Common myeloid progenitor, CD34-positive (primary cell): ENCODE results near the gene RBFOX2.

Experiments used
- CTCF ChIA-PET: fragments of 350-600 bp; sonication (Branson Sonifier 250); formaldehyde crosslinking; loops from one replicate; lab custom pipeline; 2021; ENCODE audit warnings: antibody characterized with exemption; lab: Charles Lee
- POLR2A ChIA-PET: fragments of 350-600 bp; sonication (Branson Sonifier 250); formaldehyde crosslinking; loops from one replicate; lab custom pipeline; 2021; ENCODE audit warnings: antibody characterized with exemption; lab: Charles Lee
- DNase-seq, 3 donors: peaks; one replicate each; pipeline versions ENCODE4 v3.0.0 to v3.0.0-alpha.2; 2013
- H3K27ac ChIP-seq, 2 experiments: 1 replicate in 1 of 2; 2 replicates in 1 of 2; pipeline ENCODE4 v1.7.0; 2013; ENCODE audit warnings: inconsistent platforms in 2 of 2, low read length in 2 of 2, mild to moderate bottlenecking in 2 of 2, low read depth in 1 of 2, moderate library complexity in 1 of 2; ENCODE audit not compliant: severe bottlenecking in 2 of 2, insufficient read depth in 1 of 2, poor library complexity in 1 of 2
- H3K27me3 ChIP-seq, 5 experiments: replicated peaks in 2 of 5; 1 replicate in 3 of 5; 2 replicates in 2 of 5; pipeline versions ENCODE4 v1.6.1 to v1.7.0; 2013; ENCODE audit warnings: low read length in 4 of 5, mild to moderate bottlenecking in 2 of 5, moderate library complexity in 2 of 5, inconsistent platforms in 1 of 5; ENCODE audit not compliant: insufficient read depth in 5 of 5, control insufficient read depth in 4 of 5
- H3K36me3 ChIP-seq, 4 experiments: 1 replicate in 2 of 4; 2 replicates in 2 of 4; pipeline versions ENCODE4 v1.6.1 to v1.7.0; 2013; ENCODE audit warnings: low read length in 3 of 4, control low read depth in 1 of 4, mild to moderate bottlenecking in 1 of 4; ENCODE audit not compliant: control insufficient read depth in 4 of 4, insufficient read depth in 4 of 4
- H3K4me1 ChIP-seq, 4 experiments: 1 replicate in 3 of 4; 2 replicates in 1 of 4; pipeline versions ENCODE4 v1.6.1 to v1.7.1; 2013; ENCODE audit warnings: low read length in 3 of 4, mild to moderate bottlenecking in 3 of 4, control low read depth in 1 of 4, inconsistent platforms in 1 of 4, moderate library complexity in 1 of 4; ENCODE audit not compliant: control insufficient read depth in 4 of 4, insufficient read depth in 4 of 4; ENCODE audit errors: control extremely low read depth in 1 of 4
- H3K4me3 ChIP-seq, 7 experiments: 1 replicate in 4 of 7; 2 replicates in 3 of 7; pipeline versions ENCODE4 v1.5.1 to v1.7.0; 2013; ENCODE audit warnings: mild to moderate bottlenecking in 7 of 7, low read length in 6 of 7, moderate library complexity in 6 of 7, inconsistent platforms in 2 of 7, low read depth in 2 of 7, control low read depth in 1 of 7; ENCODE audit not compliant: insufficient read depth in 4 of 7, control insufficient read depth in 1 of 7; ENCODE audit errors: extremely low read depth in 1 of 7
- H3K9me3 ChIP-seq, 5 experiments: 1 replicate in 4 of 5; 2 replicates in 1 of 5; pipeline versions ENCODE4 v1.6.1 to v1.7.1; 2013; ENCODE audit warnings: low read length in 4 of 5, mild to moderate bottlenecking in 2 of 5, inconsistent platforms in 1 of 5, low read depth in 1 of 5, moderate library complexity in 1 of 5; ENCODE audit not compliant: control insufficient read depth in 4 of 5, insufficient read depth in 2 of 5; ENCODE audit errors: control extremely low read depth in 1 of 5
- WGBS: methylation state at CpG from one replicate; pipeline ENCODE4 v1.1.5; 2013; ENCODE audit not compliant: insufficient coverage; 5-methylcytosine and 5-hydroxymethylcytosine counted together

RBFOX2 gene

DNA sequence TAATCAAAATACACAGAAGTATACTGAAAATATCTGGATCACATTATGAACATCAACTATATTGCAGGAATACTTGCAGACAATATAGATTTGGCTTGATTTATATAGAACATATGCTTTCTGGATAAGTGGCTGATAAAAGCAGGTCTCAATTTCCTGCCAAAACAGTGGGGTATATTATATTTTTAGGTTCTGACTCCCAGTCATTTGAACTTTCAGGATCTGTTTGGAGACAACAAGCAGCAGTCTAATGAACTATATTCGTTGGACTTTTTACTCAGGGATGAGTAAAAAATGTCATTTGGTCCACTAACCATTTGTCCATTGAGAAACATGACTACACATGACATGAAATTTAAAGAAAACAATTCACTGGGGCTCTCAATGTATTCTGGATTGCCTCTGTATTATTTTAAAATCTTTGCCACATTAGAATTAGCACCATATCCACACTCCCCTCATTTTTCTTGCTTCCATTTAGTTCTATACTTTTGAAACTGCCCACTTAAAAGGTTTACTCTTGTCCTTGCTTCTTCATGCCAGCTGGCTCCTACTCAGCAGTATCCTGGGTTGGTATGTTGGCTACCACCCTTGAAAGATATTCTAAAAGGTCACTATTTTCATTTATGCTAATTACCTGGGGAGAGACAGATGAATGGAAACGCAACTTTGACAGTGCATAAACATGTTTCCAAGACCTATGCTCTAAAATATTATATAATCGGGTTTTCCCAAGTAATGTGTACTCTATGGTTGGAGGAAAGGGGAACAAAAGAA is 157.9 kb downstream of the RBFOX2 start:
- no peak for DNase-seq
- Histone ChIP-seq H3K36me3 (no peaks in the 10 kb centered on the region), H3K4me1 (no peaks in the 10 kb centered on the region), H3K27me3 (no peaks in the 10 kb centered on the region), H3K4me3 (no peak overlapping the region), H3K9me3 (peaks cover 0 to 7% (median 0%) of the 10 kb centered on the region in 5 experiments), H3K27ac (no peak overlapping the region)
- WGBS, result 100% methylated on average over 1 of the region's 3 CpGs
- ChIA-PET POLR2A (no interaction called here), CTCF (no interaction called here)

DNA sequence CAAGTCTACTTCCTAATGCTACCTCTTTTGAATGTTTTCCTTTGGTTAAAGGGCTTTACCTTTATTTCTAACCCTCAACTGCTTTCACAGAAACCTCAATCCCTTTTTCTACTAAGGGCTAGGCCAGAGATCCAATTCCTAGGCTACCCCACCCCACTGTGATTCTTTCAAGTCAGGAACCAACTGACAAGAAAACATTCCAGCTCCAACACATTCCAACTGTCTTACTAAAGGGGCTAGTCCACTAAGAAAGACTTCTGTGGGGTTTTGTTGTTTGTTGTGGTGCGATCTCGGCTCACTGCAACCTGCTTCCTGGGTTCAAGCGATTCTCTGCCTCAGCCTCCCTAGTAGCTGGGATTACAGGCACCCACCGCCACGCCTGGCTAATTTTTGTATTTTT is 159.7 kb downstream of the RBFOX2 start:
- Histone ChIP-seq H3K27me3 (no peaks in the 10 kb centered on the region), H3K36me3 (no peaks in the 10 kb centered on the region), H3K4me1 (no peaks in the 10 kb centered on the region), H3K9me3 (no peaks in the 10 kb centered on the region), H3K4me3 (no peak overlapping the region), H3K27ac (no peak overlapping the region)
- WGBS, result 100% methylated on average over 2 of the region's 5 CpGs
- ChIA-PET CTCF (interaction anchor here (0.6 to 0.9 kb wide), 2 partner anchors 14 kb away, joined by 3 to 4 read pairs; no protein-coding TSS in a partner anchor), POLR2A (interaction anchor here (0.9 kb wide), 1 partner anchor 27 kb away, joined by 3 read pairs; no protein-coding TSS in a partner anchor)
- no peak for DNase-seq

DNA sequence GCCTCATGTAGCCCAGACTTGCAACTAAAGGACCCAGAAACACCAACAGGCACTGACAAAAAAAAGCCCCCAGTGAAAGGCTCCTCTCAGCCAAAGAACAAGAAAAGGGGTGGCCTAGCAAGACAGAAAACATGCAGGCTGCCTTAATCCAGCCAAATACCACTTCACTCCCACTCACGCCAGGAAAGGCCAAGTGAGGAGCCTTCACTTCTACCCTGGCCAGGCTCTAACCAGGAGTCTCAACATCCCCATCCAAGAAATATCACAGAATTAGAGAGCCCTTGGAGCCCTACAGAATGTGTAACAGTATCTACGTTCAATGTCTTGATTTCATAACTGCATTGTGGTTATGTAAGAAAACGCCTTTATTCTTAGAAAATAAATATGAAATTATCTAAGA is 162.0 kb downstream of the RBFOX2 start:
- 100% methylated on average over 1 of the region's 3 CpGs for WGBS
- no peak for DNase-seq
- ChIA-PET POLR2A (no interaction called here), CTCF (no interaction called here)
- Histone ChIP-seq H3K27ac (no peak overlapping the region), H3K9me3 (no peaks in the 10 kb centered on the region), H3K27me3 (no peaks in the 10 kb centered on the region), H3K4me1 (no peaks in the 10 kb centered on the region), H3K4me3 (no peak overlapping the region), H3K36me3 (no peaks in the 10 kb centered on the region)

DNA sequence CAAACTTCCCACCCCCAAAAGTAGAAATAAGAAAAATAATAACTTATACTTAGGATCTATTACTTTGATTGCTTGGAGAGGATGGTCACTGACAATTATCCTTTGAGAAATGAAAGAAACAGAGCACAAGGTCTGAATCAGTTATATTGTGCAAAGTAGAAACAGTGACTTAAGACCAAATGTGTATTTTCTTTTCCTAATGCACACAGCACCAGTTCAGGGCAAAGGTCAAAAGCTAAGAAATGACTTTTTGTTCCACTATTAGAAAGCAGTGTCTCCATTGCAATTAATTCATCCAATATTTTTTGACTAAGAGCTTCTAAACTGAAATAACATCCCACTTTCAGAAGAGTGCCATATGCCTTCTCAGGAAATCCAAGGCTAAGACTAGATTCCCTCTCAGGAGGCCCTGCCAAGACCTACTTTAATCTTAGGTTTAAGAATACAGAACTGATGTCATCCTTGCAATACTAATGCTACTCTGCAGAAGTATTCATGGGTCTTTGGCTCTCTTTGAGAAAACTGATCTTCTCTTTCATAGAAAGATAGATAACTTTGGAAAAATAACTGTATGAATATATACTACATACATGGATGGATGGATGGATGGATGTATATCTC is 164.0 kb downstream of the RBFOX2 start:
- no peaks in the 10 kb centered on the region for H3K27me3 ChIP-seq
- no peaks in the 10 kb centered on the region for H3K36me3 ChIP-seq
- no peaks in the 10 kb centered on the region for H3K4me1 ChIP-seq
- no peaks in the 10 kb centered on the region for H3K9me3 ChIP-seq
- H3K27ac ChIP-seq, result no peak overlapping the region
- no peak overlapping the region for H3K4me3 ChIP-seq
- no peak for DNase-seq
- POLR2A ChIA-PET, result no interaction called here
- CTCF ChIA-PET, result no interaction called here

DNA sequence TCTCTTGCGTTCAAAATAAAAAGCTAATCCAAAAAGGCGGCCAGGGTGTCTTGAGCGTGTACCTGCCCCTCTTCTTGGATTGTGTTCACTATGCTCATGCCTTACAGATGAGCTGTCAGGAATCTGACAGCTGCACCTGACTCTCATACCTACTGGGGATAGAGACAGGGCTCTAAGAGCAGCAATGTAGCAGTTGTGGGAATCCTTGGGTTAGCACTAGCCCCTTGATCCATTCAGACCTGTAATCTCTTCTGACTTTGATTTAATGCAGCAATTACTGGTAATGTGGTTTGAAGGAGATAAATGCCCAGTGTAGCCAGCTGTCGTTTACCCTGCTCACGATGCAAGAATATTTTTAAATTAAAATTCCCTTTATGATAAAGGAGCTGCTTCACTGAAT is 165.2 kb downstream of the RBFOX2 start:
- POLR2A ChIA-PET, result no interaction called here
- Histone ChIP-seq H3K4me3 (no peak overlapping the region), H3K27me3 (no peaks in the 10 kb centered on the region), H3K4me1 (no peaks in the 10 kb centered on the region), H3K9me3 (no peaks in the 10 kb centered on the region), H3K36me3 (no peaks in the 10 kb centered on the region), H3K27ac (no peak overlapping the region)
- DNase-seq, result no peak
- CTCF ChIA-PET, result no interaction called here
- 96% methylated on average over 3 of the region's 5 CpGs for WGBS

DNA sequence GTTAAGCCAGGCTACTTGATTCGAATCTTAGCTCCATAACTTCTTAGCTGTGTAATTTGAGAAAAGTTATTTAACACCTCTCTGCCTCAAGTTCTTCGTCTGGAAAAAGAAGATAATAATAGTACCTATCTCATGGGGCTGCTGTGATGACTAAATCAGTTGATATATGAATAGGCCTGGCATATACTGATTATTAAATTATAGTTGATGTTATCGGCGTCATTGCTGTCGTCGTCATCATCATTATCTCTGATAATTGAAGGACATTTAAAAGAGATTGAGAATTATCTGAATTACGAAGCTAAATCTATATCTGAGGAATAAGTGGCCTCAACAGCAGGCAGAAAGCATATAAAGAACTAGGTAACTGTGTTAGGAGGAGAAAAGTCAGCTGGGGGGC is 165.9 kb downstream of the RBFOX2 start:
- Histone ChIP-seq H3K9me3 (no peaks in the 10 kb centered on the region), H3K27me3 (no peaks in the 10 kb centered on the region), H3K4me3 (no peak overlapping the region), H3K27ac (no peak overlapping the region), H3K4me1 (no peaks in the 10 kb centered on the region), H3K36me3 (no peaks in the 10 kb centered on the region)
- no peak for DNase-seq
- 100% methylated on average over 1 of the region's 7 CpGs for WGBS
- ChIA-PET CTCF (no interaction called here), POLR2A (no interaction called here)

DNA sequence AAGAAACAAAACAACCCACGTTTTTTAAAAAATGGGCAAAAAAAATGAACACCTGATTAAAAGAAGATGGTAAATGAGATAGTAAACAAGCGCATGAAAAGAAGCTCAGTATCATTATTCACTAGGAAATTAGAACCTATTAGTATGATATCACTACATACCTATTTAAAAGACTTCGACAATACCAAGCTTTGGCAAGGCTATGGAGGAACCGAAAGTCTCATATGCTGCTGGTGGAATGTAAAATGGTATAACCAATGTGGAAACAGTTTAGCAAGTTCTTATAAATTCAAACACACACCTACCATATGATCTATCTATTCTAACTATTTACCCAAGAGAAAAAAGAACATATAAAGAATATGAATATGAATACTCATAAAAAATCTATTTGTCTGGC is 167.2 kb downstream of the RBFOX2 start:
- DNase-seq, result no peak
- POLR2A ChIA-PET, result no interaction called here
- Histone ChIP-seq H3K27me3 (no peaks in the 10 kb centered on the region), H3K9me3 (no peaks in the 10 kb centered on the region), H3K4me1 (no peaks in the 10 kb centered on the region), H3K4me3 (no peak overlapping the region), H3K36me3 (no peaks in the 10 kb centered on the region), H3K27ac (no peak overlapping the region)
- CTCF ChIA-PET, result no interaction called here
- no CpG with 5 or more reads among the region's 4 CpGs for WGBS
